Germinal center (tissue), 1 donor: ENCODE results near the gene CSN3.
"Not testable (repeated sequence)": the region's sequence is repeated elsewhere in the genome, so short reads cannot be mapped to it uniquely, and the experiment has no call there.

Experiments used
- DNase-seq: peaks from one replicate; pipeline ENCODE4 v3.0.0; 2012; ENCODE audit warnings: mixed read lengths, low spot score

CSN3 gene

GRCh38 chr4:70242297-70242696 is at the start of gene CSN3:
TSS of gene CSN3 (plus strand) at chr4:70242597. CDS start at chr4:70244820, 2,223 bp downstream.
- DNase-seq, result not testable (repeated sequence)

- no peak for DNase-seq
These were observed 49.5 kb upstream of the CSN3 start for GRCh38 chr4:70192895-70193294.

GRCh38 chr4:70195425-70195824 is 47.0 kb upstream of the CSN3 start, which contains the start of gene ODAM:
TSS of gene ODAM (plus strand) at chr4:70195725. CDS start at chr4:70196544, 819 bp downstream.
- DNase-seq, result no peak

GRCh38 chr4:70196857-70197256 is 45.5 kb upstream of the CSN3 start:
- DNase-seq, result no peak

GRCh38 chr4:70197842-70198241 is 44.6 kb upstream of the CSN3 start:
- no peak for DNase-seq

GRCh38 chr4:70203601-70204000 is 38.8 kb upstream of the CSN3 start:
- DNase-seq, result no peak

- not testable (repeated sequence) for DNase-seq
These were observed 29.6 kb upstream of the CSN3 start for GRCh38 chr4:70212752-70213151.

GRCh38 chr4:70216109-70216508 is 26.3 kb upstream of the CSN3 start:
- DNase-seq, result not testable (repeated sequence)

- not testable (repeated sequence) for DNase-seq
These were observed 25.8 kb upstream of the CSN3 start for GRCh38 chr4:70216550-70216949.

GRCh38 chr4:70221389-70221788 is 21.0 kb upstream of the CSN3 start:
- DNase-seq, result not testable (repeated sequence)

- DNase-seq, result not testable (repeated sequence)
These were observed 20.6 kb upstream of the CSN3 start for GRCh38 chr4:70221818-70222217.

GRCh38 chr4:70225824-70226223 is 16.6 kb upstream of the CSN3 start, which contains the start of gene FDCSP:
TSS of gene FDCSP (plus strand) at chr4:70226124. CDS start at chr4:70231195, 5,071 bp downstream.
- DNase-seq, result no peak

- no peak for DNase-seq
These were observed 6.3 kb upstream of the CSN3 start for GRCh38 chr4:70236125-70236524.

- no peak for DNase-seq
These were observed 3.1 kb upstream of the CSN3 start for GRCh38 chr4:70239131-70239883.

- DNase-seq, result no peak
These were observed 2.4 kb upstream of the CSN3 start for GRCh38 chr4:70239884-70240591.

- no peak for DNase-seq
These were observed 694 bp downstream of the CSN3 start for GRCh38 chr4:70243091-70243490.

- no peak for DNase-seq
These were observed 9.0 kb downstream of the CSN3 start for GRCh38 chr4:70251250-70251944.

GRCh38 chr4:70251945-70252277 is 9.5 kb downstream of the CSN3 start:
- DNase-seq, result no peak

- no peak for DNase-seq
These were observed 27.3 kb downstream of the CSN3 start for GRCh38 chr4:70269674-70270073.

- no peak for DNase-seq
These were observed 34.7 kb downstream of the CSN3 start for GRCh38 chr4:70277121-70277520.

GRCh38 chr4:70280567-70280966 is 38.2 kb downstream of the CSN3 start:
- no peak for DNase-seq

- DNase-seq, result no peak
These were observed 46.3 kb downstream of the CSN3 start for GRCh38 chr4:70288651-70289050.

GRCh38 chr4:70291341-70291740 is 48.9 kb downstream of the CSN3 start:
- DNase-seq, result no peak
